Left hindlimb (tissue), 1 donor: ENCODE data around the gene ABCB11.
A peak's percentile ranks its signal among the peaks of the same experiment; 100 is the strongest.
"Not testable (repeated sequence)": the region's sequence is repeated elsewhere in the genome, so short reads cannot be mapped to it uniquely, and the experiment has no call there.

Experiments used
- DNase-seq: peaks from one replicate; pipeline ENCODE4 v3.0.0-alpha.2; 2018

The ABCB11 gene

DNA sequence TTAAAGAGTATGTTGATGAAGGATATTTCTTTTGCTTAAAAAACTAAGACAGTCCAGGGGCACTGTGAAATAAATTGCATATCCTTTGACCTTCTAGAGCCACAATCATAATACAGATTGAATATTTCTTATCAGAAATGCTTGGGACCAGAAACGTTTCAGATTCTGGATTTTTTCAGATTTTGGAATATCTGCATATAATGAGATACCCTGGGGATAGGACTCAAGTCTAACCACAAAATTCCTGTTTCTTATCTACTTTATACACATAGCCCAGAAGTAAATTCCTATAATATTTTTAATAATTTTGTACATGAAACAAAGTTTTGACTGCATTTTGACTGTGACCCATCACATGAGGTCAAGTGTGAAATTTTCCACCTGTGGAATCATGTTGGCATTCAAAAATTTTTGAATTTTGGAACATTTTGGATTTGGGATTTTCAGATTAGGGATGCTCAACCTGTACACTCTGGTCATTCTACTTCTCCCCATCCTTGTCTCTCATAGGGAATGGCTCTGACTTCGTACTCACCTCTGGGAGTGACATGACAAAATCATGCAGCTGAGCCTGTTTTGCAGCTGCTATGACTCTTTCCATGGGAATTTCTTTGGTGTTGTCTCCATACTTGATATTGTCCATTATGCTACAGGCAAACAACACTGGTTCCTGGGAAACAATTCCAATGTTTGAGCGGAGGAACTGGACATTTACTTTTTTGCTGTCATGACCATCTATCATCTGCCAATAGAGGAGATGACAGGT, 104.3 kb downstream of the ABCB11 start:
- DNase-seq: no peak

- DNase-seq: no peak
Measured at GRCh38 chr2:168920504-168921157, 110.5 kb downstream of the ABCB11 start.

- no peak for DNase-seq
Measured at GRCh38 chr2:168916331-168916675, 114.8 kb downstream of the ABCB11 start.

GRCh38 chr2:168915441-168916330, 115.4 kb downstream of the ABCB11 start:
- DNase-seq: no peak

DNA sequence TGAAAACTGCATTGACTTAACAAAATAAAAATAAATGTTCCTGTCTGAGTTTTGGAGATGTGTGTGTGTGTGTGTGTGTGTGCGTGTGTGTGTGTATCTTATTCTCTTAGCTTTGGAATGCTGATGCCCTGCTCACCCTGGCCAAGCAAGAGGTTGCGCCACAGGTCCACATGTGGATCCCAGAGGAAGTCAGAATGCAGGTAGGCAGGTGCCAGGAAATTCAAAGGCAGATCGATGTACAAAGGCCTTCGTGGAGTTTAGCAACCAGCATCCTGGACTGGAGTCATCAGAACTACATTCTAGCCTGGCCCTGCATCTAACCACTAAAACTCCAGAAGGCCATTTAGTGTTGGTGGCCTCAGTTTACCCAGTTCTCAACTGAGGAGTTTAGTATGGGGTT, 117.6 kb downstream of the ABCB11 start:
- no peak for DNase-seq

GRCh38 chr2:168912901-168913369, 118.2 kb downstream of the ABCB11 start:
- DNase-seq: peak; percentile 59

DNA sequence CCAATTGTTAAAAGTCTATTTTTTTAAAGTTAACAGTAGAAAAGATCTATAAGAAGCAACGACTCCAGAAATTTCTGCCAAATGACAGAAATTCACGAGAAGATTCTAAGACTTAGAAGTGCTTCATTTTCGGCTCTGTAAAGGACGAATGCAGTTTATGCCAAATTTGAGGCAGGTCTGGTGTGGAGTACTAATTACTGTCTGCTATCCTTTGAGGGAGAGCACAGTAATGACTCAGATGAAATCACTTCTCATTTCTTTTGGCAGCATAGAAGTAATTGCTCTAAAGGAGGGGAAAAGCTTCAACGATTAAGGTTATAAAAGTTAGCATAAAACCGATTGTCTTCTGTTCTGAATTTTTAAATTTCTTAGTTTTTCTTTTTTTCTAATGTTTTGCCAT, 118.7 kb downstream of the ABCB11 start:
- DNase-seq: no peak

- DNase-seq: no peak
Measured at GRCh38 chr2:168910330-168910729, 120.8 kb downstream of the ABCB11 start.

GRCh38 chr2:168907940-168908662, 123.0 kb downstream of the ABCB11 start:
- no peak for DNase-seq

DNA sequence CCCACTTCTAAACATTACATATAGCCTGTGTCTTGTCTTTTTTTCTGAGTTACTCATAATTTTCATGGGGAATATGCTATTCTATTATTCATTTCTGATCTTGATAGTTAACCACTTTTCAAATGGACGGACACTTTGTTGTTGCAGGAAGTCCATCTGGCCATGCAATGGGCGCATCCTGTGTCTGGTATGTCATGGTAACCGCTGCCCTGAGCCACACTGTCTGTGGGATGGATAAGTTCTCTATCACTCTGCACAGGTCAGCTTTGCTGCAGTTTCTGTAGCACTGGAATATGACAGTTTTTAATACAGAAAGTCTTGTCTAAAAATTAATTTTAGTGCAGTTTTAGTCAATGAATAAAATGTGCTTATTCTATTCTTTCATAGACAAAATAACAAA, 126.8 kb downstream of the ABCB11 start:
- DNase-seq: no peak

- DNase-seq: no peak
Measured at GRCh38 chr2:168903888-168904287, 127.2 kb downstream of the ABCB11 start.

DNA sequence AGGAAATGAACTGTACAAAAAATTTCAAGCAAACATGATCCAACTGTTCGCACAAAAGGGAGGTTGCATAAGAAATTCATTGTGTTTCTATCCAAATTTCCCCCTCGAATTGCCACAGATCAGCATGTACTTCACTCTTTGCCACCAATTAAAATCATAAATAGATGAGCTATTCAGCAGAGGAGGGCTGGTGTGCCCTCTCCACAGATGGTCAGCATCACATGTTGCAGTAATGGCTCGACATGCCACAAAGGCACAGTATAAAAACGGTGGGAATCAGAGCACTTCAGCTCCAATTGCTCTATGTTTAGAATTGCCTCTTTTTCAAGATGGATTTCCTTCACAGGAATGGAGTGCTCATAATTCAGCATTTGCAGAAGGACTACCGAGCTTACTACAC, 130.1 kb downstream of the ABCB11 start, which contains the start of gene G6PC2:
Gene G6PC2, plus strand, starts transcription at position 289 of the 400 bp plus-strand sequence. Its CDS starts 41 bp downstream, at position 330.
- no peak for DNase-seq

DNA sequence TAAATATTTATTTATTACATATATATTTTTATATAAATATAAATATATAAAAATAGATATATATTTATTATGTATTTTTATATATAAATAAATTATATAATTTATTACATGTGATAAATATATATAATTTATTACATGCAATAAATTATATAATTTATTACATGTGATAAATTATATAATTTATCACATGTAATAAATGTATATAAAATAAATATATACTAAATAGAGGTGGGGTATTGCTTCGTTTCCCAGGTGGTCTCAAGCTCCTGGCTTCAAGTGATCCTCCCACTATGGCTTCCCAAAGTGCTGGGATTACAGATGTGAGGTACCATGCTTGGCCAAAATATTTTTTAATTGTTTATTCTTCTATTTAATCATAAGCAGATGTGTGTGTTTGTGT, 133.7 kb downstream of the ABCB11 start:
- DNase-seq: no peak

- no peak for DNase-seq
Measured at GRCh38 chr2:168896783-168897182, 134.3 kb downstream of the ABCB11 start.

DNA sequence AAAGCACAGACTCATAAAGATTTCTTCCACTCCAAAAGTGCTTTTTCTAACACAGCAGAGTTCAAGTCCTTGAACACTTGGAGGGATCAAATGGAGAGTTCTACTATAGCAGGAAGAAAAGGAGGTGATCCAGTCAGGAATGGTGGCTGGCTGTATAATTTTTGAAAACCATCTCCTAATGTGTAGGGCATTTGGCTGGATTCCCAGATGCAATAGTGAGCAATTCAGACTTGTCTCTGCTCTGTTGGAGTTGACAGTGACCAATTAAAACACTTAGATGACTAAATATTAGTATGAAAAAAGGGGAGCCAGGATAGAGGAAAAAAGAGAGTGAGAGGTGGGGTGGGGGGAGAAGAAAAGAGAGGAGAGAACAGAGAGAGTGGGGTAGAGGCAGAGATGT, 135.4 kb downstream of the ABCB11 start:
- DNase-seq: no peak

- DNase-seq: no peak
Measured at GRCh38 chr2:168894720-168895119, 136.4 kb downstream of the ABCB11 start.

GRCh38 chr2:168894101-168894500, 137.0 kb downstream of the ABCB11 start:
- DNase-seq: no peak

DNA sequence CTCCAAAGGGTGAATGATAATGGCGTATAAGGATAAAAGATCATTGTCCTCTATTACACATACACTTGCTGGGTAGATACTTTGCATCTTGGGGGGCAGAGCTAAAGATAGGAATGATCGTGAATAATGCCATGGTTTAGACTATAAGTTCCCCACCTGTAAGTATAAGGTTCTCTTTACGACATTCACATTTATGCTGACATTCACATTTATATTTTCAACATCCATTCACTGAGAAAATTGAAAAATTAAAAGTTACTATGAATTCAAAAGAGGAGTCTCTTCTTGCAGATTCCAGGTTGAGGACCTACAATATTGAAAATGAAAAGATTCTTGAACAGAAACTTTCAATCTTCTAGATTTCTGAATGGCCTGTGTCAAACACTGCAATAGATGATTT, 138.8 kb downstream of the ABCB11 start:
- DNase-seq: no peak

DNA sequence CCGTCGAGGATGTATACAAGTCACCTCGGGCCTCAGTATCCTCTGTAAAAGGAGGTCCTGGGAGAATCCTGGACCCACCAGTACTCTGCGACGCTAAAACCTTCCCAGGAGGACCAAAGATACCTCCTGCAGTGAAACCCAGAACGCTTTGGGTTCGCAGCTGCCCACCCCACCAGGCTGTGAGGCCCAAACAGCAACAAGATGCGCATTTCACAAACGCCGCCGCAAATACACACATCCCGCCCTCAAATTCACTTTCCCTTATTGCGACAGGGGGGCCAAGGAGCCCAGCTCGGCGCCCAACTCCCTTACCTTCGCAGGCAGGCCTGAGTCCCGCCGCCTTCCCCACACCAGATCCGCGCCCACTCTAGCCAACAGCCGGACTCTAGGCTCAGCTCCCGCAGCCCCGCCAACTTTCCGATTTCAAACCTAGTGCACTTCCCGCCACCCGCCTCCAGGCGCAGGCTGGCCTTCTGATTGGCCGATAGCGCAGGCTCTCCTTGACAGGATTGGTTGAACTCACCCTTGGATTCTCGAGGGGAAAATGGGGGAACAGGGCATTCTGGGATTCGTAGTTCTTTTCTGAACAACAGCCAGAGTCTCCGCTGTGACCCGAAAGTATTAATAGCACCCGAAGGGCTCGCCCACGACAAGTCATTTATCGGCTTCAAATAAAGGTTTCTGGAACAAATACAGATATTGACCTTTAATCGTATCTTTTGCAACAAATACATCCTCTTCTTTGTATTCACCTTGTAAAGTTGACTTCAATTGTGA, 140.9 kb downstream of the ABCB11 start, which contains the start of gene SPC25:
Gene SPC25, minus strand, starts transcription at position 425 of the 777 bp plus-strand sequence. CDS start 911 bp downstream, outside the sequence.
- DNase-seq: peak; percentile 92

GRCh38 chr2:168889635-168890005, 141.5 kb downstream of the ABCB11 start:
- DNase-seq: no peak

GRCh38 chr2:168884975-168885374, 146.1 kb downstream of the ABCB11 start:
- DNase-seq: no peak

DNA sequence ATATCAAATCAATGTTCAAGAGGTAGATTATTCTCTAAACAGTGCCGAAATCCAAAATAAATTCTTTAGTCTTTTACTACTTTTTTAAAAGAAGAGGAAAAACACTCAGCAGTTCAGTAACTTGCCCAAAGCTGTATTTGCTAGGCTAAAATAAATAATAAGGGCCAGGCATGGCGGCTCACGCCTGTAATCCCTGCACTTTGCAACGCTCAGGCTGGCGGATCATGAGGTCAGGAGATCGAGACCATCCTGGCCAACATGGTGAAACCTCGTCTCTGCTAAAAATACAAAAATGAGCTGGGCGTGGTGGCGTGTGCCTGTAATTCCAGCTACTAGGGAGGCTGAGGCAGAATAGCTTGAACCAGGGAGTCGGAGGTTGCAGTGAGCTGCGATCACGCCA, 149.0 kb downstream of the ABCB11 start:
- DNase-seq: not testable (repeated sequence)
